Stimulated activated CD8-positive, alpha-beta memory T cell treated with anti-CD3 and anti-CD28 coated beads, Interleukin-15, amount 100 ng/mL, for 48 hours (primary cell): ENCODE results near the gene PHLDB2.

Experiments
- DNase-seq, 2 donors: peaks; one replicate each; pipeline ENCODE4 v3.0.0-alpha.2; 2020; ENCODE audit warnings: low read depth in 2 of 2

Gene PHLDB2

GRCh38 chr3:111961461-111962164 is 102.5 kb downstream of the PHLDB2 start:
- DNase-seq = no peak

DNA sequence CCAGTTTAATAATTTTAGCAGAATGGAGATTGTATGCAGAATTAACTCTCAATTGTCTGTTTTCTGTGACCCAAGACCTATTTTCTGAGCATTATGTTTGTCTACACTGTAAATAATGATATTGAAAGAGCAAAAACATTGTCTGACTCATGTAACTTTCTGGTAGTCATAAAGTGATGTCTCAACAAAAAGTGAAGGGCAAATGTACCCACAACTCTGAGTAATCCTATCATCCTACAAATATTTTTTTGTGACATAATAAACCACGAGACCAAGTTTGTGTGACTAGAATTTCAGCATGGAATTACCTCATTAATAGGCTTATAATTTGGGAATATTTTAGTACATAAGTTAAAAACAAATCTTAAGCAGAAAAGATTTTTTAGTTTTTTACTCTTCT is 104.4 kb downstream of the PHLDB2 start:
- DNase-seq = no peak

- no peak for DNase-seq
Measured at GRCh38 chr3:111965484-111965883, 106.4 kb downstream of the PHLDB2 start.

DNA sequence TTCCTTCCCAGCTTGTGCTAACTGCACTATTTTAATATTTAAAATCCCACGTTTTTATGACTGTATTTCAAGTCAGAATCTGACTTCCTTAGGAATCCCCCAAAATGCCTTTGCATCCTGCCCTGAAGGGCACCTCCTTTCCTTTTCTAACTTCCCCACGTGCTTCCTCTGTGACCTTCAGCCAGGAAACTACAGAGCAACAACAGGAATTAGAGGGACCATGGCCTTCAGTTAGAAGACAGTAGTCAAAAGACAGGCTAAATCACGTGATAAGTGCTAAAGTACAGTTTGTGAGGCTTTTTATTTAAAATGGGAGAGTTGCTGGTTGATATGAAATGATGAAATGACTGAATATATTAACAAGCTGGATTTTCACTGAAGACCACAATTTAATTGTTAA is 108.0 kb downstream of the PHLDB2 start:
- DNase-seq = no peak

GRCh38 chr3:111967651-111968274 is 108.7 kb downstream of the PHLDB2 start:
- DNase-seq = peak; percentile 59 to 63

GRCh38 chr3:111968319-111969054 is 109.4 kb downstream of the PHLDB2 start:
- DNase-seq = no peak

GRCh38 chr3:111970376-111970775 is 111.3 kb downstream of the PHLDB2 start:
- DNase-seq = no peak

DNA sequence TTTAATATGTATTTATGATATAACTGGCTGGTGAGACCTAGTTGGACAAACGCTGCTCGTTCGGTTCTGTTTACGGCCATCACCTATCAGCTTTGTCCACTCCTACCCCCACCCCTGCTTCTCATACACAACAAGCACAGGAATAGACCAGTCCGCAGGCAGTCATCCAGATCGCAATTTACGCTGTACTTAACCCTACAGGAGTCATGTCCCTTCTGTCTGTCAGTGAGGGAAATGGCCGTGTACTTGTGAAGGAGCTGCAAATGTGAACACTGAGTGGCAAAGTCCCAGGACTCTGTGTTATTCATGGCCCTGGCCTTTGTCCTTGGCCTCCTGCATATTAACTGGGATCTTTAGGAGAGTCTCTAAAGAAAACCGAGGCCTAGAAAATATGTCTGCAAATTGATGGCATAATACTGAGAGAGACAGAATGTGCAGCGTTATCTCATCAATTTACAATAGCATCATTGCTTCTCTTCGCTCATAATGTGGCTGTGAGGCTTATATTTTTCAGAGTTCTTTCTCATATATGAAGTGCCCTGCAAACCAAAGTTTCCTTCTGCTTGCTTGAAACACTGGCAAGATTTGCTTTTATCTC is 112.6 kb downstream of the PHLDB2 start:
- DNase-seq = no peak

DNA sequence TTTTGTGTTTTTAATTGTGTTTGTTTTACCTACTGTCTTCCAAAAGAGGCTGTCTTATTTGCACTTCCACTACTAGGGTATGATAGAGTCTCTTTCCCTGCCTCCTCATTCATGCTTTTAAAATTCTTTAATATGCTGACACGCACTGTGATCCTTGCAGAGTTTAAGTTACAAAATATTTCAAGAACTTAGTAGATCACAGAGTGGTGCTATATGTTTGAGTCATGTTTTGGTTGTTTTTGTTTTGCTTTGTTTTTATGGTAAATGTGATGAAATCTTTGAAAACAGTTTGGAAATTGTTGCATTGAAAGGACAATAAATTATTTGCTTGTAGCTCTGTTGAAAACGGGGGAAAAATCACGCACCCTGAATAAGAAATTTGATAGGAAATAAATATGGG is 113.8 kb downstream of the PHLDB2 start:
- DNase-seq = no peak

DNA sequence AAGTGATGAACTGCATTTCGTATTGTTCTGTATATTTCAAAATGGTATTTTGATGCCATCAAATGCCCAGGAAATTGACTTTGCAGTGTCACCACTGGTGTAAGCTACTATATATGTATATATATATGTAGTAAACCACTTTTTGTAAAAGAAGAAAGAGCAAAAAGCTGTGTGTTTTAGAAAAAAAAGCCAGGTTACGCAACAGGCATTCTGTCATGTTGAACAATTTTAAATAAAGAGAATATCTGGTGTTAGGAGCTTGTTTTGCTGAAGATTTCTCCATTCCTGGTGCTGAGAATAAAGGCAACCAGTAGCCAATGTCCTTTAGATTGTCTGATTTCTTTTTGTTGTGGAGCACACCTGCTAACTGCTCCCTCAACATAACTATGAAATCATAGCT is 116.1 kb downstream of the PHLDB2 start:
- DNase-seq = no peak

GRCh38 chr3:111976254-111976653 is 117.2 kb downstream of the PHLDB2 start:
- no peak for DNase-seq

GRCh38 chr3:111978583-111979433 is 119.7 kb downstream of the PHLDB2 start, which contains the start of gene ABHD10:
Gene ABHD10 (plus strand): TSS chr3:111979026. CDS start chr3:111979062, 36 bp downstream.
- peak; percentile 94 to 95 for DNase-seq

GRCh38 chr3:111979434-111980038 is 120.5 kb downstream of the PHLDB2 start:
- no peak for DNase-seq

DNA sequence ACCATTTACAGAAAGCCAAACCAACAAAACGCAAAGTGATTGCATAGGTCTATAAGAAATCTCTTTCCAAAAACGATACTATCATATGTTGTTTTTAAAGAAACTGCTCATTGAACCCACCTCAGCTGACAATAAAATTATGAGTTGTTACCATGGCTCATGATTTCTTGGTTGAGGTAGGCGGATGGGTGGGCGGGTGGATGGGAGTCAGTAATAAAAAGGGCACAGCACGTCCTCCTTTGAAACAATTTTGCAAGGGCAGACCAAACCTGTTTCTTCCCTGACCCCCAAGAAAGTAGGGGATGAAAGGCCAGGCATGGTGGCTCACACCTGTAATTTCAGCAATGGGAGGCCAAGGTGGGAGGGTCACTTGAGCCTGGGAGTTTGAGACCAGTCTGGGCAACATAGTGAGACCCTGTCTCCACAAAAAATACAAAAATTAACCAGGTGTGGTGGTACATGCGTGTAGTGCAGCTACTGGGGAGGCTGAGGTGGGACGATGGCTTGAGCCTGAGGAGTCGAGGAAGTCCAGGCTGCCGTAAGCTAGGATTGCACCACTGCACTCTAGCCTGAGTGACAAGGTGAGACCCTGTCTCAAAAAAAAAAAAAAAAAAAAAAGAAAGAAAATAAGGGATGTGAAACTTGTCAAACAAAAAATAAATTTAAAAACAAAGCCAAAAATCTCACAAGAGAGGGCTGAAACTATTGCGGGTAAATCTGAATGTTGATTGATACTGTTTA is 121.8 kb downstream of the PHLDB2 start:
- no peak for DNase-seq

DNA sequence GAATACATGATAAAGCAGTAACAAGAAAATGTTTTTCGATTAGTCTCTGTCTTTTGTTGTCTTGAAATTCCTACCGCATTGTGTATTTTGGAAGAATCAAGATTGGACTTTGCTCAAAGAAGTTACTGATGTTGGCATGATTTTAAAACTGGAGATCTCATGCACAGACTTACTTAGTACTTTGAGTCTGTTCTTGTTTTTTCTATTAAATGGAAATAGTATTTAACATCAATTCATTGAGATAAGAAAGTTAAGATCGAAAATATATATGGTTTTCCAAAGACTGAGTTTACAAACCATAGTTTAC is 122.3 kb downstream of the PHLDB2 start:
- no peak for DNase-seq

- no peak for DNase-seq
Measured at GRCh38 chr3:111984636-111985298, 125.7 kb downstream of the PHLDB2 start.

GRCh38 chr3:111986800-111987199 is 127.7 kb downstream of the PHLDB2 start:
- no peak for DNase-seq

DNA sequence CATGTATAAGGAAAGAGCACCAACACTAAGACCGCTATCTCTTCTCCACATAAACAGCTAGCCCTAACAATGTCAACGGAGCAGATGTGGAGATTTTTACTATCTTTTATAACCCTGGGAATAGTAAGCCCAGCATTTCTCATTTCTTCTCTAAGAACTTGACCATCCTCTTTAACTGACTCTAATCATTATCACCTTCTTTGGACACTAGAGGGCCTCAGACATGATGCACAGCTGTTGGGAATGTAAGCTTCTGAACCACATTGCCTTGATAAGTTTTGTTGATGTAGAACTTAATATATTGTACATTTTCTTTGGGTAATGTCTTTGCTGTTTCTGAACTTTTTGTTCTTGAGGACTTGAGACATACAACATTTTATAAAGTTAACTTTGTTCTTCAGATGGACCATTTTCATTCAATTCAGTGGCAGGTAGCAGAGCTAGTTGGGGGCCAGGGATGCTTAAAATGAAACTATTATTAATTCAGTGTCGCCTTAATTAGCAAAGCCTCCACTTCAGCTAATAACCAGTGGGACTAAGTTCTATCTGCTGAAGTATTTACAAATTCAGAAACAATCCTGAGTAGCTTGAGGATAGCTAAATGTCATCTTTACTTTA is 130.1 kb downstream of the PHLDB2 start:
- DNase-seq = no peak

GRCh38 chr3:111993038-111993437 is 134.0 kb downstream of the PHLDB2 start:
- no peak for DNase-seq
